HTERT RPE-1 (cell line): ENCODE data around the gene OMD.
"Not testable (repeated sequence)": the region's sequence is repeated elsewhere in the genome, so short reads cannot be mapped to it uniquely, and the experiment has no call there.

Experiments used
- in situ Hi-C: fragments of 300-500 bp; cut with MboI; formaldehyde crosslinking; loops from 4 replicates; pipeline ENCODE4 v1.14.3; 2020; ENCODE audit warnings: low sequenced_read_pairs

Gene OMD

DNA sequence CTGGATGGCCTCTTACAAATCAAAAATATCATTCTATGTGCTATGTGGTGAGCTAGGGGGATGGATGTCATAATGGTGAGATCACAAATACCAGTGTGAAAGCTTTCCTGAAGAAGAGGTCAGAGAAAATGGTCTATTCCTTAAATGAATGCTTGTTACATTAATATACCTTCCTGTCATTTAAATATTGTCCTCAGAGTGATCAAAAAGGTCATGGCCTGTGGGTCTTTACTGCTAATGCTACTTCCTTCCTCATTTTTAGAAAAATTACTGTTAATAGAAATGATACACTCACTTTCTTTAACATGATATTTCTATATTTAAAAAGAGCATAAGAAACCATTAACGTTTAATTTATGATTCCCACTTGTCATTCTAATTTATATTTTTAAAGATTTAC, 9.7 kb downstream of the OMD start:
- in situ Hi-C loops = no loop called here

DNA sequence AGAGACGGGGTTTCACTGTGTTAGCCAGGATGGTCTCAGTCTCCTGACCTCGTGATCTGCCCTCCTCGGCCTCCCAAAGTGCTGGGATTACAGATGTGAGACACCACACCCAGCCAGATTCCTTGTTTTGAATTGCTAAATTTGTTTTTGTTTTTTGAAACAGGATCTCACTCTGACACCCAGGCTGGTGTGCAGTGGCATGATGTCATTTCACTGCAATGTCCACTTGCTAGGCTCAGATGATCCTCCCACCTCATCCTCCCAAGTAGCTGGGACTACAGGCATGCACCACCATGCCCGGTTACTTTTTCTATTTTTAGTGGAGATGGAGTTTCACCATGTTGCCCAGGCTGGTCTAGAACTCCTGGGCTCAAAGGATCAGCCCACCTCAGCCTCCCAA, 13.1 kb downstream of the OMD start:
- in situ Hi-C loops = not testable (repeated sequence)

DNA sequence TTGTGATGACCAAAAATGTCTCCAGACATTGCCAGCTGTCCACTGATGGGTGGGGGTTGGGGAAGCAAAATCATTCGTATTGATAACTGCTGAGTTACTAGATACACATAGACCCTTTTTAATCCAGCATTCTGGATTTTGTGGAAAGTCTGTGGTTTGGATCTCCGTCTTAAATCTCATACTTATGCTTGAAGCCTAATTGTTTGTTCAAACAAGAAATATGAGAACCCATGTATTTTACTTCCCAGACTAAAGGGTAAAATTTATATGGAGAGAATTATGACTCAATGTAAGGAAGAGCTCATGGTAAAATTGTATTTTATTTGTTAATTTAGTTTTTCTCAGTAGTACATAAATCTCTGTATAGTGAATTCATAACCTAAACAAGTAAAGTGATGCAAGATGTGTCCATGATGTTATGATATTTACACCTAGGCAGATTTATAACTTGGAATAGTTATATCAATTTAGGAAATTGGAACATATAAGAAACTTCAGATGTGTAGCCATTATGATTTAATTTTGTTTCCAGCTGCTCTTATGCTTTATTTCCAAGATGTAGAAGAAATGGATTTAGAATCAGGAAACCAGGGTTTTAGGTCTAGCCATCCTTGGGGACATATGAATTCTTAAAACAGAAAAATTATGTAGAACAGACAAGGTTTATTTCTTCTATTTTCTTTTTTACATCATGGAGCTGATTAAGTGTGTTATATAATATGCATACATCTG, 15.4 kb downstream of the OMD start:
- in situ Hi-C loops = no loop called here

DNA sequence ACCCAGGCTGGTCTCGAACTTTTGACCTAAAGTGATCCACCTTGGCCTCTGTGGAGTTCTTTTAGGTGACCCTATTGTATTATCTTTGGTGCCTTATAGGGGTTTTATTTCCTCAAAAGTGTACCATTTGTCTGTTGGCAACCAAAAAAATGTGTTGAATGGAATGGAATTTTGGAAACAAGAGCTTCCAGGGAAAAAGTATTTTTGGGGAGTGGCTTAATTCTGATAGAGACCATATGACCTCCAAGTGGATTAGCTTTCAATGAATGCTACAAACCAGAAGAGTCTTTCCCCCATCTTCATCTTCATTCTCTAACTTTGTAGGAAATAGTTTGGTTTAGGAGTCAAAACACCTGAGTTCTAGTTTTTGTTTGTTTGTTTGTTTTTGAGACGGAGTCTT, 16.5 kb downstream of the OMD start:
- in situ Hi-C loops = no loop called here

DNA sequence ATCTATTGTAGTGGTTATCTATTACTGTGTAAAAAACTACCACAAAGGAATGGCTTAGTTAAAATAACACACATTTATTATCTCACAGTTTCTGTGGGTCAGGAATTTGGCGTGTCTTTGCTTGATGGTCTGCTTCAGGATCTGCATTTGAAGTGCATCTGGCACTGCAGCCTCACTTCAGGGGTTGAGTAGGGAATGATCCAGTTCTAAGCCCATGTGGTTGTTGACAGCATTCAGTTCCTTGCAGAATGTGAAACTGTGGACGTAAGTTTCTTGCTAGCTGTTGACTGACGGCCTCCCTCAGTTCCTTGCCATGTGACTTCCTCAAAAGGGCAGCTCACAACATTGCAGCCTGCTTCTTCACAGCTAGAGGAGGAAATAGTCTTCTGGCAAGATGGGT, 17.8 kb downstream of the OMD start:
- in situ Hi-C loops = no loop called here

DNA sequence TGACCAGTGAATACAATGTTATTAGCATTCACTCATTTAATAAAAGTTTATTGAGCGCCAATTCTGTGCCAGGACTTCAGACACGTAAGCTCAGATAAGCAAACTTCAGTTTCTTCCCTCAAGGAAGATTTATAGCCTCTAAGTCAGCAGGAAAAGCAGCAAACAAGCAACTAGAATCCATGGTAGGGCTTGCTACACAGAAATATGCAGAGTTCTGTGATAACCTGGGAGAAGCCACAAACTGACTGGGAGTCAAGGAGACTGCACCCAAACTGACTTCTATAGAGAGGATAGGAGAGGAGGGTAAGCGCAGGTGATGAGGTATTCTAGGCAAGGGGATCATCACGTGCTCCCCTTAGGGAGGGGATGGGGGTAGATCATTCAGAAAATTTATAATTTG, 18.5 kb downstream of the OMD start:
- in situ Hi-C loops = no loop called here

DNA sequence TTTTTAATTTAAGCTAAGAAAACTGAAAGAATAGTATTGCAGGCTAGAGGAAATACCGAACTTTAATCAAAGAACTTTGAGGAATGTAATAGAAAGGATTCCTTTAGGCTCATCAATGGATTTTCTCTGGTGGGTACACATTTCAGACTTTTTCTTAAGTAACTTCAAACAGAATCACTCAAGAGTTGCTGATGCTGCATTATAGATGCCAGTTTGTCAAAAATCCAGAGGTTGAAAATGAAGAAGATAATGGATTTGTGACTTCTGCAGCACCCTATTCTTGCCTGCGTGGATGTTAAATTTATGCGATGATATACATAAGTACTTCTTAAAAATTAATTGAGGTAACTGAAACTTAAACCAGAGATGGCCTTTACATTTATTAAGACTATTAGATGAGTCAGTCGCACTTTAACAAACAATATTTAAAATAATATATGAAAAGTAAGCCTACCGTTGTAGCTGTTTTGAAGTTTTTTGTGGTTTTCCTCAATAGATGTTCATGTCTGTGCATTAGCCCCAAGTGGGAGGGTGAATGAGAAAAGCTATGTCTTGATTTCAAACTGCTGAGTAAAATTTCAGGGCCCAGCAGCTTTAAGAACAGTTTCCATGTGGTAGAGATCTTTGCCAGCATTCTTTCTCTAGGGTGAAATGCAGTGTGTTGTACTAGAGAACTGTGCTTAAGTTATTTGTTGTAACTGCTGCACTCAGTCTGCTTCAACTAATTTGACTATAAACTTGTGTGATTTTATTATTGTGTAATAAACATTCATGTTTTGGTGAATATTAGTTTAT, 20.0 kb downstream of the OMD start, which contains the start of gene OGN:
TSS of gene OGN (minus strand) at position 537 of the 795 bp plus-strand sequence. CDS start 1,171 bp downstream, outside the sequence.
- in situ Hi-C loops = no loop called here

DNA sequence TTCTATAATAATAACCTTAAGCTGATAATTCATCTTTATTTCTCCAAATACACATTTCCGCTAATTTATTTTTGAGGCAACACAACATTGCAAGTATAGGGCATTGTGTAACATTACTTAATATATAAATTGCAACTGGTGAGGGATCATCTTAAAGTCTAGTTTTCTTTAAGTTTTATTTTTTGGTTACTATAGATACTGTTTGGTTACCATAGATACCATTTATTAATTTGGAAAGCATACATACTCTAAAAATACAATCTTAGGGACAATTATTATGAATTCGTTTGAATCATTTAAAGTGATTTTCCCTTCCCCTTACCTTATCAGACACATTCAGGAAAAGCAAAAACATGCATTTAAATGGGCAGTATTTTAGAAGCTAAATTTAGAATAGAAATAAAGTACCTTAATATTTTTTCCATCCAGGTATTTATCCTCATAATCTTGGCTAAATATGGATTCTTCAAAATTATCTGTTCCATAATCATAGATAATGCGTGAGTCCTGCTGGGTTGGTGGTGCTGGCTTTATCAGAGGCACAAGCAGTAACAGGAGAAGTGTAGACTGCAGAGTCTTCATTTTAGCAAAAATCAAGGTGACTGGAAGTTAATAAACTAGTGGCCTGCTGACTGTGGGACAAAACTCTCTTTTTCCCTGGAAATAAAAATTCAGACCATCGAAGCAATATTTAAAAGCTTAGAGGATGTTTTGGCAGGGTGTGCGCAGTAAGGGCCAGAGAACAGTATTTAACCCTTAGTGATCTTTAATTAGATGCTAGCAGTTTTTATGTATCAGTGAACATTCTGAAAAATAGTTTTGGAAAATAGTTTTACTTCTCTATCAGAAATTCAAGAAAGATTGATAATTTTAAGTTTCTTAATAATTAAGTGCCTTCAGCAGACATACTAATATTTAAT, 21.2 kb downstream of the OMD start:
- in situ Hi-C loops = no loop called here

DNA sequence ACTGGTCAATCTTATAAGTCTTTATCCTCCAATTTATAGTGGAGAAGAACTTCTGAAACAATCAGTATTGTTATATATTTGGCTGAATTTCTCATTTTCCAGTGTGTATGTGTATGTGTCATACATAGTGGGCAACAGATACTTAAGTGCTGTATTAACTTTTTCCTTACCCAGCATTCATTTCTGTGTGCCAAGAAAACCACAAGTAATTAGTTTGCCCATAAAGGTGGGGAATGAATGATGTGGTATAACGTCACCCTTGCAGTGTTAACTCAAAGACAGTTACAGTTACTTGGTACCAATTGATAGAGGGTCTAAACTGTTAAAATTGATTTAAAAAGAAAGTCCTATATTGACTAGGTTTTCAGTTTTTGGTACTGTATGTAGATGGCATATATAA, 21.9 kb downstream of the OMD start:
- in situ Hi-C loops = no loop called here

DNA sequence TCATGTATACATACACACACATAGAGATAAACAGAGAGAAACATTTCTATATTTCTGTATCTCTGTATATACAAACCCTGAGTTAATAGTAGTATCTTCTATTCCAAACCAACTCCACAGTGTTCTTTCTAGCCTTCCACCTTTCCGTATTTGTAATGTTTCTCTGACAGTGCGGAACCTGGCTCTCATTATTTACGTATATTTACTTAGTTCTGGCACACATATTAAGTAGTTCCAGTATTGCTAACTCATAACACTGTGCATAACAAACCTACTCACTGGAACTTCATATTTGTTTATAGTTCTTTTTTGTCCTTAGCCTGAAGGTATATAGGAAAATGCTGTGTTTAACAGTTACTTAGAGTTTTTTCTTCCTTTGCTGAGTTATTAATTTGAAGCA, 26.4 kb downstream of the OMD start:
- in situ Hi-C loops = no loop called here

DNA sequence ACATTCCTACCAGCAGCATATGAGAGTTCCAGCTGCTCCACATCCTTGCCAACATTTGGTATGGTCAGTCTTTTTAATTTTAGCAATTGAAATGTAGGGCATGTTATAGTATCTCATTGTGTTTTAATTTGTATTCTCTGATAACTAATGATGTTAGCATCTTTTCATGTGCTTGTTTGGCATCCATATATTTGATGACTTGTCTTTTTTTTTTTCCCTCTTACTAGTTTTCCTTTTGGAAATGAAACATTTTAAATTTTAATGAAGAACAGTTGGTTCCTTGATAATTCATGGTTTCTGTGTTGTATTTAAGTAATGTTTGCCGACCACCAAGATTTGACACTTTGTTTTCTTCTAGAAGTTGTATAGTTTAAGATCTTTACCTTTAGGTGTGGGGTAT, 28.7 kb downstream of the OMD start:
- in situ Hi-C loops = no loop called here

DNA sequence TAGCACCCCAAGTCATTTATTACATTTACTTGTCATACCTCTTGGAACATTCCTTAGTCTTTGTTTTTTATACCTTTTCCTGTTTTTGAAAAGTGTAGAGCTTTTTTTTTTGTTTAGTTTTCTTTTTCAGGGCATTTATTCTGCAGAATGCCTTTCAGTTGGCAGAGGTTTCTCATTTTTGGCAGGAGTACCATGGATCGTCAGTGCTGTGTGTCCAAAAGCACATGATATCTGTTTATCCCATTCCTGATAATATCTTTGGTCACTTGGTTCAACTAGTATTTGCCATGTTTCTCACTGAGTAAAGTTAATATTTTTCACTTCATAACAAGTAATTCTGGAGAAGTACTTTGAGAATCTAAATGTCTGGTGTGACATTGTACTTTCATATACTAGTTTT, 30.6 kb downstream of the OMD start:
- in situ Hi-C loops = no loop called here

DNA sequence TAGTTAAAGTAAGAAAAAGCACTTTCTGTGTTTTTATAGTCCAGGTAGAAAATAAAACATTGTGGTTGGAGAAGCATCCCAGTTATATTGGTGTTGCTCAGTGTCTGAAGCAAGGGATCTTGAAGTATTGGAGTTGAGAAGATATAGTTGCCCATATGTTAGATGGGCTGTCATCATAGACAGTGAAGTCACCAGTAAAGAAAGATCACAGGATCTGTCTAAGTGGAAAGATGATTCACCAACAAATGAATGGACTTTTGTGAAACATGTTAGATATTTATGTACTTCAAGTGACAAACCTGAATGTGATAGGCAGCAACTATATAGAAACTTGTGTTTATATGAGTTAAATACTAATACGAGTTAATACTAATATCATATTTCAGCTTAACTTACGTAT, 31.6 kb downstream of the OMD start:
- in situ Hi-C loops = no loop called here

DNA sequence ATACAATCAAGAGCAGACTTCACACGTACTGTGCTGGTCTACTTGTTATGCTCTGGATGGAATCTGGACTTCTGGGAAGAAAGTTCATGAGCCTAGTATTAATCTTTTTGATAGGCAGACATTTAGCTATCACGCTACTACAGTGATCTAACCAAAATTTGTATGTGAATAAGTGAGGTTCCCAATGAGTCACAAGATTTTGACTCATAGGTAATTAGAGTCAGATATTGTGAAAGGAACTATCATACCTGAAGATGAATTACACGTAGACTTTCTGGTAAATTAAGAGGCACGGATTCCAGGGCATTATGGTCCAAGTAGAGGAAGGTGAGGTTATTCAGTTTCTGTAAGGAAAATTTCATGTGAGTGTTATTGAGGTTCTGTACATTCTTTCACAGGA, 38.3 kb downstream of the OMD start:
- in situ Hi-C loops = no loop called here

DNA sequence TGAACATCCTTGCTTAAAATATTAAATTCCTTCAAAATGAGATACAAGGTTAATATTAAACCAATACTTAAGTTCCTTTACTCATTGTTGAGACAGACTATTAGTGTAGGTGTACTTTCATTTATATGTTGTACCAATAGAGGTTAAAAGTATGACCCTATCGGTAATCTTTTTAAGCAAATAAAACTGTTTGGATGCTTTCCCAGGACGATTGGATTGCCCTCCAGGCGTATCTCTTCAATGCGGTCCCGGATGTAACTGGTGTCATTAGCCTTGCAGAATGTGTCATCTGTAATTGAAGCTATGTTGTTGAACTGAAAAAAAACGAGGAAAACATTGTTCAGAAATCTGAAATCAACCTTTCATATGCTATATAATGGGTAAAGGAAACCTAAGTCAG, 38.8 kb downstream of the OMD start:
- in situ Hi-C loops = no loop called here

DNA sequence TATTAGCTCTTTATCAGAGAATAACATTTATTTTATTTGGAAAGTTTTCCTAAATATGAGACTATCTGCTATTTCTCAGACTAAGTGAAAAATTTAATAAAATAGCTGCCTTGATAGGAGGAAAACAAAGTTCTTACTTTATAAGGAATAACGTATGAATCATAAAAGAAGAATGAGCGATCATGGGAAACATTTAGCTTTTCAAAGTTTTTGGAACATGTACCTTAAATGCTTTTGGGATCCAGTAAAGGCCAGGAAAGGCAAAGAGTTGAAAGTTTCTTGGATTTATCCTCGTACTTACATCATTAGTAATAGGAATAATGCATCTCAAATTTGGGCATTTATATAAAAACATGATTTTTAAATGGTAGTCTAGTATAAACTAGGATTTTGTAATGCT, 39.3 kb downstream of the OMD start:
- in situ Hi-C loops = no loop called here

DNA sequence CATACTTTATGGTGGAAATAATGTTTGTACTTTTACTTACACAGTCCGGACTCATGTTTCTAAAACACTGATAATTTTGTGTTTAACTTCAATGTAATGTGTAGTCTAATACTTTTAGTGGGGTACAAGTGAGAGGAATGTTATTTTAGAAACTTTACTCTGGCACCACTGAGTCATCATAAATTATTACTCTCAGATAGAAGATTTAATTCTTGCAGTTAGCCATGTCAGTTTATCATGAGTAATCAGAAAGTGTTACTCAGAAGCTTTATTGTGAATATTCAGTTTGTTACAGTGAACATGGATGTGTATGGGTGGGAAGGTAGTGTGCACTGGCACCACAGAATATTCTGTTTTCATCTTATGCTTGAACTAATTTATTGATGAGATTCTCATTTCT, 39.9 kb downstream of the OMD start:
- in situ Hi-C loops = no loop called here

DNA sequence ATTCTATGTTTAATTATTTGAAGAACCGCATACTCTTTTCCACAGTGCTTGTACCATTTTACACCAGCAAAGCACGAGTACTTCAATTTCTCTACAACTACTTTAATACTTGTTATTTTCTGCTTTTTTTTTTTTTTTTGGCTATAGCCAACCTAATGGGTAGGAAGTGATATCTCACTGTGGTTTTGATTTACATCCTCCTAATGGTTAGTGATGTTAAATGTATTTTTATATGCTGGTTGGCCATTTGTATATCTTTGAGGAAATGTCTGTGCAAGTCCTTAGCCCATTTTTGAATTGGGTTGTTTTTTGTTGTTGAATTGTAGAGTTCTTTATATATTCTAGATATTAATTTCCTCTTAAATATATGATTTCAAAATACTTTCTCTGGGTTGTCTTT, 42.5 kb downstream of the OMD start:
- in situ Hi-C loops = no loop called here

DNA sequence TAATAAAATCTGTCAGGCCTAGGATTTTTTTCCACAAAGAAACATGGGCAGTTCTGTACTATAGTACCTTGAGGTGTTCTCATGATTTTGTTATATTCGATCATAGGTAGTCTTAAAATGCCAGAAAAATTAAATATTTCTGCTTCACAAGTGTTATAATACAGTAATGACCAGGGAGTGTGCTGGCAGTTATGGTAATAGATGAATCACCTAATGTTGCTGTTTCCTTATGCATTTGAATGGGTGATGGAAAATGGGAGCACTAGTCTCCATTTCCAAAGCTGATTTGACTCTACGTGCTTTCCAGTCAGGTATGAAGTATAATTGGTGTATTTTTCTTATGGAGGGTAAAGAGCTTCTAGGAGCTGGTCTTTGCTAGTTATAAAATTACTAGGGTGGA, 43.7 kb downstream of the OMD start:
- in situ Hi-C loops = no loop called here

DNA sequence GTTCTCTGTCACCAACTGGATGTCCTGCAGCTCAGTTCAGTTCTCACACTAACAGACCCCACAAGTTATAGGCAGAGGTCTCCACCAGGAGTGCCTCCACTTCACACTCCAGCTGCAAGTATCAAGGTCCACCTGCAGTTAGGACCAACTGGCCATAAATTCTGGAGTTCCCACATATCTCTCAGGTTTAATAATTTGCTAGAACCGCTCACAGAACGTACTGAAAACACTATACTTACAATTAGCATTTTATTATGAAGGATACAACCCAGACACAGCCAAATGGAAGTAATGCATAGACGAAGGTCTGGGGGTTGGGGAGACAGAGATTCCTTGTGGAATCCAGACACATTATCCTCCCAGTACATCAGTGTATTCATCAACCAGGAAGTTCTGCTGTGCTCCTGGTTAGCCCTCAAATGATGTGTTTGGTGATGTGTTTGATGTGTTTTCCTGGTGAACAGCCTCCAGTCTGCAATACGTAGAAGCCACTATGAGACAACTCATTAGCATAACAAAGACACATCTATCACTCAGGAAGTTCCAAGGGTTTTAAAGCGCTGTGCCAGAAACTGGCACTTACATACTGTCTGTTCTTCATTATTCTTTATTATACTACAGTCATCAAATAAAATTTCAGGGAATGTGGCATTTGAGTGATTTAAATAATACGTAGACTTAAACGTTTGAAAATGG, 45.3 kb downstream of the OMD start:
- in situ Hi-C loops = no loop called here

DNA sequence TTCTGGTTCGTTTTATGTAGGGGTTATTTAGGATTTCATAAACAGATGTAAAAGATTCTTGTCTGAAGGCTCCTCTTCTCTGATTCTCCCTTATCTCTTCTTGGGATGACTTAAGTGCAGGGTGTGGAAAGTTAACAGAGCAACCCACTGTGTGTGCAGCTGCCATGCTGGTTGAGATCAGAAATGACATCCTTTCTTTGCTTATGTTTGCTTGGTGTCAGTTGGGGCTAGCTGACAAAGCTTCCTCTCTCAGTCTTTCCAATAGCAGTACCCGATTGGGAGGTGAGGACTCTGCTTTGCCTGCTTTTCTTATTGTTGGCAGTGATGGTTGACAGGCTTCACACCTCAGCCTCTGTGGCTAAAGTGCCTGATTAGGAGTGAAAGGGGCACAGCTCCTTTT, 46.4 kb downstream of the OMD start:
- in situ Hi-C loops = no loop called here
